ENCODE measurements around the gene LRG1. TPM values are rescaled to one million over a fixed set of nuclear protein-coding genes. Genes with fewer than 3 reads are reported as not detected.
"Not testable (repeated sequence)": the region's sequence is repeated elsewhere in the genome, so short reads cannot be mapped to it uniquely, and the experiment has no call there.

Gene LRG1
- total and polyA plus RNA-seq, 2 donors = 3.9 to 4.6 TPM

GRCh38 chr19:4566402-4567051, 26.7 kb upstream of the LRG1 start:
- 86% methylated on average over 35 of the region's 35 CpGs for WGBS
- Histone ChIP-seq H3K27ac (ENCODE audit: low read depth) (no peak overlapping the region), H3K4me1 (ENCODE audit: insufficient read depth) (no peaks in the 10 kb centered on the region), H3K4me3 (ENCODE audit: low read depth, low read length) (no peak overlapping the region), H3K36me3 (ENCODE audit: insufficient read depth) (no peaks in the 10 kb centered on the region)
- no peak for DNase-seq (ENCODE audit: extremely low spot score)

- not testable (repeated sequence) for H3K4me3 ChIP-seq (ENCODE audit: low read depth, low read length); H3K36me3 ChIP-seq (ENCODE audit: insufficient read depth); H3K27ac ChIP-seq (ENCODE audit: low read depth); DNase-seq (ENCODE audit: extremely low spot score); H3K4me1 ChIP-seq (ENCODE audit: insufficient read depth)
- whole genome bisulfite sequencing = 78% methylated on average over 5 of the region's 5 CpGs
Measured at GRCh38 chr19:4563562-4563961, 23.7 kb upstream of the LRG1 start.

- 80% methylated on average over 7 of the region's 7 CpGs for WGBS
- H3K27ac ChIP-seq (ENCODE audit: low read depth); DNase-seq (ENCODE audit: extremely low spot score); H3K4me3 ChIP-seq (ENCODE audit: low read depth, low read length); H3K36me3 ChIP-seq (ENCODE audit: insufficient read depth); H3K4me1 ChIP-seq (ENCODE audit: insufficient read depth): not testable (repeated sequence)
Measured at GRCh38 chr19:4562085-4562484, 22.2 kb upstream of the LRG1 start.

- Histone ChIP-seq H3K4me3 (ENCODE audit: low read depth, low read length) (peak within 1 kb of the TSS; percentile 18), H3K36me3 (ENCODE audit: insufficient read depth) (no peaks in the 10 kb centered on the region), H3K4me1 (ENCODE audit: insufficient read depth) (no peaks in the 10 kb centered on the region), H3K27ac (ENCODE audit: low read depth) (no peak within 1 kb of the TSS)
- WGBS = 67% methylated on average over 13 of the region's 13 CpGs
- DNase-seq (ENCODE audit: extremely low spot score) = no peak
Measured at GRCh38 chr19:4559569-4559968, 19.7 kb upstream of the LRG1 start, which contains the start of gene SEMA6B. SEMA6B (minus strand) TSS chr19:4559684; CDS start chr19:4558457, 1,227 bp downstream.

GRCh38 chr19:4557971-4558941, 18.4 kb upstream of the LRG1 start:
- Histone ChIP-seq H3K27ac (ENCODE audit: low read depth) (no peak overlapping the region), H3K4me1 (ENCODE audit: insufficient read depth) (no peaks in the 10 kb centered on the region), H3K4me3 (ENCODE audit: low read depth, low read length) (peak overlapping the region; percentile 18), H3K36me3 (ENCODE audit: insufficient read depth) (no peaks in the 10 kb centered on the region)
- WGBS = 24% methylated on average over 44 of the region's 44 CpGs
- no peak for DNase-seq (ENCODE audit: extremely low spot score)

- Histone ChIP-seq H3K4me3 (ENCODE audit: low read depth, low read length) (no peak overlapping the region), H3K36me3 (ENCODE audit: insufficient read depth) (no peaks in the 10 kb centered on the region), H3K4me1 (ENCODE audit: insufficient read depth) (no peaks in the 10 kb centered on the region), H3K27ac (ENCODE audit: low read depth) (no peak overlapping the region)
- 78% methylated on average over 33 of the region's 33 CpGs for WGBS
- DNase-seq (ENCODE audit: extremely low spot score) = no peak
Measured at GRCh38 chr19:4557144-4557970, 17.5 kb upstream of the LRG1 start.

GRCh38 chr19:4556597-4557127, 16.8 kb upstream of the LRG1 start:
- no peaks in the 10 kb centered on the region for H3K36me3 ChIP-seq (ENCODE audit: insufficient read depth)
- 77% methylated on average over 25 of the region's 25 CpGs for WGBS
- no peak for DNase-seq (ENCODE audit: extremely low spot score)
- no peaks in the 10 kb centered on the region for H3K4me1 ChIP-seq (ENCODE audit: insufficient read depth)
- H3K27ac ChIP-seq (ENCODE audit: low read depth) = no peak overlapping the region
- no peak overlapping the region for H3K4me3 ChIP-seq (ENCODE audit: low read depth, low read length)

- no peak for DNase-seq (ENCODE audit: extremely low spot score)
- H3K36me3 ChIP-seq (ENCODE audit: insufficient read depth) = no peaks in the 10 kb centered on the region
- 69% methylated on average over 43 of the region's 43 CpGs for WGBS
Measured at GRCh38 chr19:4555657-4556561, 16.1 kb upstream of the LRG1 start.

GRCh38 chr19:4554717-4555116, 14.9 kb upstream of the LRG1 start:
- no peak for DNase-seq (ENCODE audit: extremely low spot score)
- H3K36me3 ChIP-seq (ENCODE audit: insufficient read depth) = no peaks in the 10 kb centered on the region
- no peak overlapping the region for H3K27ac ChIP-seq (ENCODE audit: low read depth)
- WGBS = 71% methylated on average over 7 of the region's 7 CpGs
- H3K4me3 ChIP-seq (ENCODE audit: low read depth, low read length) = no peak overlapping the region
- H3K4me1 ChIP-seq (ENCODE audit: insufficient read depth) = no peaks in the 10 kb centered on the region

More at GRCh38 chr19:4555657-4556561, 16.1 kb upstream of the LRG1 start:
- Histone ChIP-seq H3K4me1 (ENCODE audit: insufficient read depth) (no peaks in the 10 kb centered on the region), H3K27ac (ENCODE audit: low read depth) (no peak overlapping the region), H3K4me3 (ENCODE audit: low read depth, low read length) (no peak overlapping the region)

- Histone ChIP-seq H3K36me3 (ENCODE audit: insufficient read depth) (no peaks in the 10 kb centered on the region), H3K4me1 (ENCODE audit: insufficient read depth) (no peaks in the 10 kb centered on the region), H3K4me3 (ENCODE audit: low read depth, low read length) (no peak overlapping the region), H3K27ac (ENCODE audit: low read depth) (no peak overlapping the region)
- WGBS = 71% methylated on average over 3 of the region's 3 CpGs
- no peak for DNase-seq (ENCODE audit: extremely low spot score)
Measured at GRCh38 chr19:4553775-4554174, 13.9 kb upstream of the LRG1 start.

GRCh38 chr19:4553092-4553695, 13.4 kb upstream of the LRG1 start:
- no peak overlapping the region for H3K4me3 ChIP-seq (ENCODE audit: low read depth, low read length)
- H3K36me3 ChIP-seq (ENCODE audit: insufficient read depth) = no peaks in the 10 kb centered on the region
- no peak overlapping the region for H3K27ac ChIP-seq (ENCODE audit: low read depth)
- no peak for DNase-seq (ENCODE audit: extremely low spot score)
- no peaks in the 10 kb centered on the region for H3K4me1 ChIP-seq (ENCODE audit: insufficient read depth)

- WGBS = 87% methylated on average over 18 of the region's 18 CpGs
- no peaks in the 10 kb centered on the region for H3K36me3 ChIP-seq (ENCODE audit: insufficient read depth)
Measured at GRCh38 chr19:4552525-4552819, 12.6 kb upstream of the LRG1 start.

More at GRCh38 chr19:4552525-4552819, 12.6 kb upstream of the LRG1 start:
- Histone ChIP-seq H3K4me3 (ENCODE audit: low read depth, low read length) (no peak overlapping the region), H3K4me1 (ENCODE audit: insufficient read depth) (no peaks in the 10 kb centered on the region), H3K27ac (ENCODE audit: low read depth) (no peak overlapping the region)
- no peak for DNase-seq (ENCODE audit: extremely low spot score)

Measured in urinary bladder (tissue), 4 donors.